A172 (cell line): ENCODE results near the gene OR1D5. TPM values are rescaled to one million over a fixed set of nuclear protein-coding genes. Genes with fewer than 3 reads are reported as not detected.
"Not testable (repeated sequence)": the region's sequence is repeated elsewhere in the genome, so short reads cannot be mapped to it uniquely, and the experiment has no call there.

Source experiments
- DNase-seq: peaks from one replicate; pipeline ENCODE4 v3.0.0-alpha.2; 2015; ENCODE audit warnings: low spot score
- total RNA-seq: library from RNA; depleted of rRNA; stranded (reverse); fragments of >200 nt; shearing (Covaris generic); gene quantifications from 2 replicates; pipeline ENCODE4 v1.2.3, GENCODE V29; 2014

OR1D5 gene
- total RNA-seq, 1 experiment from 2014 or later, result not detected

GRCh38 chr17:3032258-3033247 is 30.9 kb downstream of the OR1D5 start:
- no peak for DNase-seq

- not testable (repeated sequence) for DNase-seq
Measured at GRCh38 chr17:3030852-3031470, 32.4 kb downstream of the OR1D5 start.

- peak; percentile 67 for DNase-seq
Measured at GRCh38 chr17:3030096-3030495, 33.3 kb downstream of the OR1D5 start.

- DNase-seq, result no peak
Measured at GRCh38 chr17:3029213-3029913, 34.0 kb downstream of the OR1D5 start.

GRCh38 chr17:3027786-3028532 is 35.4 kb downstream of the OR1D5 start:
- no peak for DNase-seq

GRCh38 chr17:3026856-3027751 is 36.3 kb downstream of the OR1D5 start:
- DNase-seq, result no peak

- no peak for DNase-seq
Measured at GRCh38 chr17:3026125-3026855, 37.1 kb downstream of the OR1D5 start.

- no peak for DNase-seq
Measured at GRCh38 chr17:3025421-3026124, 37.8 kb downstream of the OR1D5 start.

- DNase-seq, result no peak
Measured at GRCh38 chr17:3024346-3024745, 39.1 kb downstream of the OR1D5 start.

- DNase-seq, result no peak
Measured at GRCh38 chr17:3022197-3022596, 41.2 kb downstream of the OR1D5 start.

GRCh38 chr17:3020381-3020780 is 43.0 kb downstream of the OR1D5 start:
- no peak for DNase-seq

GRCh38 chr17:3019761-3020160 is 43.6 kb downstream of the OR1D5 start:
- DNase-seq, result no peak

- DNase-seq, result no peak
Measured at GRCh38 chr17:3017936-3018335, 45.5 kb downstream of the OR1D5 start.

- DNase-seq, result peak; percentile 15
Measured at GRCh38 chr17:3015890-3016289, 47.5 kb downstream of the OR1D5 start.

GRCh38 chr17:3012926-3013581 is 50.4 kb downstream of the OR1D5 start:
- DNase-seq, result peak; percentile 64
